Measurements from ENCODE around the gene SEMA5A. TPM values are rescaled to one million over a fixed set of nuclear protein-coding genes. Genes with fewer than 3 reads are reported as not detected.

Gene SEMA5A
- total and polyA plus RNA-seq, 2 of the 8 experiments (the other 6 are each of a cell fraction or from before 2014, with no cell fraction given): 5.3 to 8.9 TPM

GRCh38 chr5:9464478-9464877 is 81.4 kb downstream of the SEMA5A start (continued):
- no peak for TF ChIP-seq CHD7 (IDR thresholded peaks at IDR 0.05; ENCODE audit: insufficient replicate concordance, low read length)
- TF ChIP-seq SIN3A (conservative IDR thresholded peaks at IDR 0.05 in 1 of 2, IDR thresholded peaks at IDR 0.05 in 1 of 2; ENCODE audit: low read depth in 1 of 2, low read length in 2 of 2): no peak
- TF ChIP-seq YY1 (IDR thresholded peaks at IDR 0.05; ENCODE audit: low read depth, low read length): no peak
- TF ChIP-seq CEBPB (IDR thresholded peaks at IDR 0.05; ENCODE audit: low read depth, low read length): no peak
- TF ChIP-seq POLR2AphosphoS5 (IDR thresholded peaks at IDR 0.05; ENCODE audit: low read depth, low read length): no peak
- no peak for TF ChIP-seq KDM5A (IDR thresholded peaks at IDR 0.05; ENCODE audit: low read length)
- TF ChIP-seq SRF (IDR thresholded peaks at IDR 0.05; ENCODE audit: low read depth, low read length): no peak
- no peak for TF ChIP-seq CBX5 (IDR thresholded peaks at IDR 0.05; ENCODE audit: low read depth, low read length)

Data from H1 (cell line).